ENCODE measurements around the gene PRKAG2. TPM values are rescaled to one million over a fixed set of nuclear protein-coding genes. Genes with fewer than 3 reads are reported as not detected.

PRKAG2 gene
- polyA plus RNA-seq, 1 of the 3 experiments (the other 2 are of a cell fraction) = 51.6 TPM

- POLR2A ChIA-PET = no interaction called here
- no peak overlapping the region for H3K9ac ChIP-seq
- no peak overlapping the region for H3K4me3 ChIP-seq (ENCODE audit: low read depth in 2 of 2, low read length in 1 of 2)
- H3K9me3 ChIP-seq = no peaks in the 10 kb centered on the region
- H3K9me2 ChIP-seq = no peaks in the 10 kb centered on the region
- no peaks in the 10 kb centered on the region for H3K27me3 ChIP-seq (ENCODE audit: insufficient read depth)
- no peak overlapping the region for H3K4me2 ChIP-seq
- peaks cover 4% of the 10 kb centered on the region for H3F3A ChIP-seq (replicated peaks; ENCODE audit: insufficient read depth)
- H4K20me1 ChIP-seq (ENCODE audit: insufficient read depth) = no peaks in the 10 kb centered on the region
- H3K27ac ChIP-seq (ENCODE audit: low read depth in 2 of 2, low read length in 1 of 2) = peak overlapping the region in 1 of 2 experiments; percentile 91; a peak in 2 of 4 replicates
- no peak for TF ChIP-seq POLR2AphosphoS5 (IDR thresholded peaks at IDR 0.05; ENCODE audit: low read depth, low read length)
- TF ChIP-seq ELF1 (IDR thresholded peaks at IDR 0.05) = no peak
- TF ChIP-seq NRF1 (IDR thresholded peaks at IDR 0.05; ENCODE audit: low read depth, low read length) = no peak
- no peak for TF ChIP-seq CHD2 (IDR thresholded peaks at IDR 0.05; ENCODE audit: low read length, partially characterized antibody)
- TF ChIP-seq SIN3A (IDR thresholded peaks at IDR 0.05; ENCODE audit: borderline replicate concordance, low read depth, low read length) = no peak
- no peak for TF ChIP-seq IRF3 (IDR thresholded peaks at IDR 0.05; ENCODE audit: low read depth, low read length)
- TF ChIP-seq MEF2A (IDR thresholded peaks at IDR 0.05; ENCODE audit: borderline replicate concordance, low read depth) = no peak
- TF ChIP-seq FOXM1 (IDR thresholded peaks at IDR 0.05; ENCODE audit: low read depth) = no peak
- TF ChIP-seq RFX5 (IDR thresholded peaks at IDR 0.05; ENCODE audit: low read length) = no peak
- no peak for TF ChIP-seq EP300 (IDR thresholded peaks at IDR 0.05; ENCODE audit: borderline replicate concordance in 1 of 2, low read depth in 1 of 2, low read length in 1 of 2)
- TF ChIP-seq EZH2phosphoT487 (IDR thresholded peaks at IDR 0.05; ENCODE audit: borderline replicate concordance, low read depth) = no peak
- TF ChIP-seq ZBTB33 (IDR thresholded peaks at IDR 0.05; ENCODE audit: borderline replicate concordance, low read depth) = no peak
- TF ChIP-seq CTCF (IDR thresholded peaks at IDR 0.05) = no peak
- TF ChIP-seq RCOR1 (IDR thresholded peaks at IDR 0.05; ENCODE audit: low read length) = no peak
- no peak for TF ChIP-seq JUND (IDR thresholded peaks at IDR 0.05)
- TF ChIP-seq TCF12 (IDR thresholded peaks at IDR 0.05) = no peak
- TF ChIP-seq NFIC (IDR thresholded peaks at IDR 0.05; ENCODE audit: borderline replicate concordance) = no peak
- no peak for TF ChIP-seq USF2 (IDR thresholded peaks at IDR 0.05; ENCODE audit: borderline replicate concordance, low read depth, low read length)
- TF ChIP-seq RXRA (IDR thresholded peaks at IDR 0.05; ENCODE audit: borderline replicate concordance, low read depth) = no peak
- TF ChIP-seq FOSL2 (IDR thresholded peaks at IDR 0.05; ENCODE audit: borderline replicate concordance, low read depth) = no peak
- CTCF ChIA-PET = interaction anchor here (0.7 to 4.2 kb wide), 20 partner anchors 9 to 389 kb away, joined by 3 to 45 read pairs (median 5); no protein-coding TSS in a partner anchor
- WGBS (ENCODE audit: low lambda C conversion rate) = 88% methylated on average over 15 of the region's 15 CpGs
- H2AFZ ChIP-seq (ENCODE audit: low read depth) = no peak overlapping the region
- H3K36me3 ChIP-seq (replicated peaks in 1 of 2; ENCODE audit: control insufficient read depth in 1 of 2, insufficient read depth in 2 of 2, low read length in 1 of 2) = no peaks in the 10 kb centered on the region
- peaks cover 10 to 28% of the 10 kb centered on the region in 2 experiments for H3K4me1 ChIP-seq (ENCODE audit: control insufficient read depth in 1 of 2, insufficient read depth in 2 of 2, low read depth in 1 of 2, low read length in 1 of 2)
- H3K79me2 ChIP-seq (ENCODE audit: insufficient read depth) = no peaks in the 10 kb centered on the region
- peak; percentile 64 for DNase-seq
Observed at GRCh38 chr7:151704299-151704959, 172.5 kb downstream of the PRKAG2 start.
